Type B pancreatic cell (in vitro differentiated cells): ENCODE data around the gene HMSD. TPM values are rescaled to one million over a fixed set of nuclear protein-coding genes. Genes with fewer than 3 reads are reported as not detected.
A peak's percentile ranks its signal among the peaks of the same experiment; 100 is the strongest.

Experiments
- DNase-seq: peaks from one replicate; pipeline ENCODE4 v3.0.0; 2021; ENCODE audit warnings: mixed read lengths; ENCODE audit not compliant: unreplicated experiment; ENCODE audit errors: extremely low spot score
- H3K27ac Mint-ChIP-seq: 2 replicates; pipeline ENCODE4 v1.8.0; 2021; ENCODE audit warnings: mild to moderate bottlenecking, mixed read lengths
- H3K27me3 Mint-ChIP-seq: 2 replicates; pipeline ENCODE4 v1.8.0; 2021; ENCODE audit warnings: mixed read lengths
- H3K36me3 Mint-ChIP-seq: 2 replicates; pipeline ENCODE4 v1.8.0; 2021; ENCODE audit warnings: mixed read lengths
- H3K4me1 Mint-ChIP-seq: one replicate; pipeline ENCODE4 v1.8.0; 2021; ENCODE audit warnings: mixed read lengths; ENCODE audit not compliant: unreplicated experiment
- H3K4me3 Mint-ChIP-seq: 2 replicates; pipeline ENCODE4 v1.8.0; 2021; ENCODE audit warnings: mild to moderate bottlenecking, mixed read lengths
- H3K9me3 Mint-ChIP-seq: 2 replicates; pipeline ENCODE4 v1.8.0; 2021; ENCODE audit warnings: mixed read lengths
- total RNA-seq: library from RNA; stranded (reverse); gene quantifications from 2 replicates; pipeline ENCODE4 v1.2.1, GENCODE V29; 2021; ENCODE audit warnings: low replicate concordance
- TF ChIP-seq, protein P1 (sequence below): fragments of 200-600 bp; sonication (generic); conservative IDR thresholded peaks from 2 replicates; pipeline ENCODE4 v1.5.0; 2021; ENCODE audit warnings: antibody characterized with exemption, mild to moderate bottlenecking

Gene HMSD
- total RNA-seq, 1 donor from 2014 or later, result 4.5 TPM

DNA sequence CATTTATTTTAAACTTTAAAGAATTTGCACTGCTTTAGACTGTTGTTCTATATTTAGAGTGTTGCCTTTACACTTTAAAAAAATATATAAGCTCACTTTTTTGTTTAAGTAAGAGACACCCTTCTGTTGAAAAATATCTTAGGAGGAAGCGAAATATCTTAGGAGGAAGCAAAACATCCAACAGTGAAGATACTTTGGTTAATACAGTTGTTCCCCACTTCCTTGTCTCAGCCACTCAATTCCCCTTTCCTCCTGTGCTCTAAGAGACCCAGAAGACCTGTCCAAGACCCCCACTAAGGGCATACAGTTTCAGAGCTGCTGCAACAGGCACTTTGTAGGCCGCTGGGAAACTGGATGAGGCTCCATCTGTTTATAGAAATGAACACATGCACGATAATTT, 26.5 kb downstream of the HMSD start:
- no peak overlapping the region for H3K27ac Mint-ChIP-seq
- H3K27me3 Mint-ChIP-seq, result no peaks in the 10 kb centered on the region
- H3K4me1 Mint-ChIP-seq, result peaks cover 13% of the 10 kb centered on the region
- no peaks in the 10 kb centered on the region for H3K9me3 Mint-ChIP-seq
- H3K4me3 Mint-ChIP-seq, result no peak overlapping the region
- DNase-seq, result no peak
- peaks cover 4% of the 10 kb centered on the region for H3K36me3 Mint-ChIP-seq
- TF ChIP-seq, protein P1, sequence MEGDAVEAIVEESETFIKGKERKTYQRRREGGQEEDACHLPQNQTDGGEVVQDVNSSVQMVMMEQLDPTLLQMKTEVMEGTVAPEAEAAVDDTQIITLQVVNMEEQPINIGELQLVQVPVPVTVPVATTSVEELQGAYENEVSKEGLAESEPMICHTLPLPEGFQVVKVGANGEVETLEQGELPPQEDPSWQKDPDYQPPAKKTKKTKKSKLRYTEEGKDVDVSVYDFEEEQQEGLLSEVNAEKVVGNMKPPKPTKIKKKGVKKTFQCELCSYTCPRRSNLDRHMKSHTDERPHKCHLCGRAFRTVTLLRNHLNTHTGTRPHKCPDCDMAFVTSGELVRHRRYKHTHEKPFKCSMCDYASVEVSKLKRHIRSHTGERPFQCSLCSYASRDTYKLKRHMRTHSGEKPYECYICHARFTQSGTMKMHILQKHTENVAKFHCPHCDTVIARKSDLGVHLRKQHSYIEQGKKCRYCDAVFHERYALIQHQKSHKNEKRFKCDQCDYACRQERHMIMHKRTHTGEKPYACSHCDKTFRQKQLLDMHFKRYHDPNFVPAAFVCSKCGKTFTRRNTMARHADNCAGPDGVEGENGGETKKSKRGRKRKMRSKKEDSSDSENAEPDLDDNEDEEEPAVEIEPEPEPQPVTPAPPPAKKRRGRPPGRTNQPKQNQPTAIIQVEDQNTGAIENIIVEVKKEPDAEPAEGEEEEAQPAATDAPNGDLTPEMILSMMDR, result no peak

DNA sequence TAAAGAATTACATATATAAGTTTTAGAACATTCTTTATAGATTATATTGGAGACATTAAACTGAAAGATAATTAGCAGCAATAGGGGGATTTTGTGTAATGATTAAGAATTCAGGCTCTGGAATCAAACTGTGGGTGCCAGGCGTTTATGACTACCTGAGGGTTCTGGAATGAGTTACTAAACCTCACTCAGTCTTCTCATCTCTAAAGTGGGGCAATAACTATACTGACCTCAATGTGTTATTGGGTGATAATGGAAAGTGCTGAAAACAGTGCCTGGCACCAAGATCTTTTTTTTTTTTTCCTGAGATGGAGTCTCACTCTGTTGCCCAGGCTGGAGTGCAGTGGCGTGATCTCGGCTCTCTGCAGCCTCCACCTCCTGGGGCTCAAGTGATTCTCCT, 27.9 kb downstream of the HMSD start:
- no peak for DNase-seq
- Mint-ChIP-seq H3K4me3 (no peak overlapping the region), H3K9me3 (no peaks in the 10 kb centered on the region), H3K36me3 (peaks cover 2% of the 10 kb centered on the region), H3K27me3 (no peaks in the 10 kb centered on the region), H3K4me1 (peaks cover 13% of the 10 kb centered on the region), H3K27ac (no peak overlapping the region)
- TF ChIP-seq, protein P1, result no peak

DNA sequence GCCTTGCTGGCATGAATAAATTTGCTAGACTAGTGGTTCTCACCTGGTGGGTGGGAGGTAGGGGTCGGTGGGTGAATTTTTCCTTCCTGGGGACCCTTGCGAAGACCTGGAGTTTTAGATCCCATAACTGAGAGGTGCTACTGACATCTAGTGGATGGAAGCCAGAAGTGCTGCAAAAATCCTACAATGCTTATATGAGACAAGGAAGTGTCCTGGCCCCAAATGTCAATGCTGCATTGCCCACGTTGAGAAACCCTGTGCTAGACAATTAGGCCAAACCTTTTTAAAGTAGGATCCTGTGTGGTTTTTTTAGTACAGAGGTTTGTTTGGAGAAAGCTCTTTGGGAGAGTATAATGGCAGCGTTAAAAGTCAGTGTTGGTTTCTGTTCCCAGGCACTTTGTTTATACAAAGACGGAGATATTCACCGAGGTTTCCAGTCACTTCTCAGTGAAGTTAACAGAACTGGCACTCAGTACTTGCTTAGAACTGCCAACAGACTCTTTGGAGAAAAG, 30.4 kb downstream of the HMSD start:
- Mint-ChIP-seq H3K36me3 (no peaks in the 10 kb centered on the region), H3K27me3 (no peaks in the 10 kb centered on the region), H3K4me3 (no peak overlapping the region), H3K27ac (peak overlapping the region; percentile 7), H3K9me3 (no peaks in the 10 kb centered on the region), H3K4me1 (peaks cover 13% of the 10 kb centered on the region)
- TF ChIP-seq, protein P1, result peak; percentile 88
- no peak for DNase-seq

DNA sequence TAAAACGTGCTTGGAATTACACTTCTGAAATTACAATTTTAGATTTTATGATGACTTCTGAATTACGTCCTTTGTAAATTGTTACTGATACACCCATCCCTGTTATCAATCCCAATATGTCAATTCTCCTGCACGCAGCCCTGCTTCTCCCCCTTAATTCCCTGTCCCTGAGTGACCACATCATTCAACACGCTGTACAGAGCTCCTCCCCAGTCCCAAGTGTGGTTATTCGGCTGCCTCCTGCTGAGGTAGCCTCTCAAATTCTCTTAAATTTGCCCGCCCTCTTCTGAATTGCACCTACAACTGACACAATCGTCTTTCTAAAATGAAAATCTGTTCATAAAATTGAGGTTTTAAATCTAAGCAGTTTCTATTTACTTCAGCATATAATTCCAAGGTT, 30.9 kb downstream of the HMSD start:
- Mint-ChIP-seq H3K4me3 (no peak overlapping the region), H3K4me1 (peaks cover 13% of the 10 kb centered on the region), H3K36me3 (no peaks in the 10 kb centered on the region), H3K9me3 (no peaks in the 10 kb centered on the region), H3K27ac (no peak overlapping the region), H3K27me3 (no peaks in the 10 kb centered on the region)
- DNase-seq, result no peak
- TF ChIP-seq, protein P1, result no peak

DNA sequence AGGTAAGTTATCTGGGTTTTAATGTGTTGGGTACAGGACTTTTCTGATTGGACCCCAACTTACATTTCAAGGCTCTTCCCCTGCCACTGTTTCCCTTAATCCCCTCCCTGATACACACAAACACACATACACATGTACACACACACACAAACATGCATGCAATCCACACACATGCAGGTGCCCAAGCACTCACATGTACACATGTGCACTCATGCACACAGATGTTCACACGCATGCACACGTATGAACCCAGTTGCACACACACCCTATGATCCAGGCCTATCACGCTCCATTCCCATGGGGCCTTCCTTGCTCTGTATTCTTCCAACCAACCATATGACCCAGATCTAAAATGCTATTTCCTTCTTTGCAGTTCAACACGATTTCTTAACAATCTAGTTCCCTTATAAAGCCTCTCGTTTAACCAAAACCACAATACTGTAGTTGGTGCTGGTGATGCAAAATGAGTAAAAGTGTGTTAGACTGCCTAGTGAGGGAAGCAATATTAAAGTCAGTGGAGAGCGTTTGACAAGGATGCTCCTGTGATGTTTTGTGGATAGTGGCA, 31.9 kb downstream of the HMSD start:
- no peaks in the 10 kb centered on the region for H3K9me3 Mint-ChIP-seq
- H3K27me3 Mint-ChIP-seq, result no peaks in the 10 kb centered on the region
- H3K4me3 Mint-ChIP-seq, result no peak overlapping the region
- no peak overlapping the region for H3K27ac Mint-ChIP-seq
- peaks cover 13% of the 10 kb centered on the region for H3K4me1 Mint-ChIP-seq
- TF ChIP-seq, protein P1, result no peak
- peaks cover 4% of the 10 kb centered on the region for H3K36me3 Mint-ChIP-seq
- DNase-seq, result no peak
